H1 (cell line): ENCODE measurements around the gene BLOC1S3. TPM values are rescaled to one million over a fixed set of nuclear protein-coding genes. Genes with fewer than 3 reads are reported as not detected.

ENCODE experiments used
- CTCF ChIA-PET: fragments of 300-600 bp; sonication (Branson Sonifier 250); formaldehyde crosslinking; loops from one replicate; lab custom pipeline; 2021; ENCODE audit not compliant: partially characterized antibody; lab: Charles Lee
- POLR2A ChIA-PET: fragments of 300-600 bp; sonication (Branson Sonifier 250); formaldehyde crosslinking; loops from one replicate; lab custom pipeline; 2021; ENCODE audit warnings: inconsistent platforms; ENCODE audit not compliant: partially characterized antibody; lab: Charles Lee
- DNase-seq, 2 experiments: peaks; one replicate each; pipeline versions ENCODE4 v3.0.0 to v3.0.0-alpha.2; 2010 to 2022; ENCODE audit warnings: low spot score in 2 of 2, low read depth in 1 of 2, mixed read lengths in 1 of 2
- FAIRE-seq: peaks from 2 replicates; lab custom pipeline; 2011; peaks lifted over from hg19 to GRCh38; lab: Jason Lieb, UNC
- H2AFZ ChIP-seq: 2 replicates; pipeline ENCODE4 v1.8.1; 2012; ENCODE audit warnings: low read length, inconsistent platforms
- H2AK5ac ChIP-seq: 2 replicates; pipeline ENCODE4 v1.6.1; 2013; ENCODE audit warnings: low read depth, low read length
- H2BK120ac ChIP-seq: replicated peaks from 2 replicates; pipeline ENCODE3; 2013; ENCODE audit warnings: low read depth, low read length, inconsistent platforms
- H2BK12ac ChIP-seq: 2 replicates; pipeline ENCODE4 v1.6.1; 2013; ENCODE audit warnings: low read depth, low read length
- H2BK15ac ChIP-seq: 2 replicates; pipeline ENCODE4 v1.6.1; 2013; ENCODE audit warnings: low read length
- H2BK20ac ChIP-seq: 2 replicates; pipeline ENCODE4 v1.6.1; 2013; ENCODE audit warnings: low read length
- H2BK5ac ChIP-seq: 2 replicates; pipeline ENCODE4 v1.6.1; 2013; ENCODE audit warnings: low read depth, low read length
- H3K14ac ChIP-seq: 2 replicates; pipeline ENCODE4 v1.6.1; 2013; ENCODE audit warnings: inconsistent platforms; ENCODE audit not compliant: insufficient read length
- H3K18ac ChIP-seq: 2 replicates; pipeline ENCODE4 v1.6.1; 2013; ENCODE audit warnings: low read length; ENCODE audit errors: extremely low read depth
- H3K23ac ChIP-seq: 2 replicates; pipeline ENCODE4 v1.6.1; 2013; ENCODE audit warnings: inconsistent platforms; ENCODE audit not compliant: insufficient read length
- H3K23me2 ChIP-seq: 2 replicates; pipeline ENCODE4 v1.6.1; 2013; ENCODE audit warnings: low read depth, low read length
- H3K27ac ChIP-seq: 2 replicates; pipeline ENCODE4 v1.6.1; 2011; ENCODE audit warnings: low read depth, low read length, inconsistent platforms
- H3K27me3 ChIP-seq, 4 experiments: replicated peaks in 1 of 4; 1 replicate in 1 of 4; 2 replicates in 3 of 4; pipeline versions ENCODE4 v1.6.1 to v1.8.1; 2011 to 2013; ENCODE audit warnings: low read length in 3 of 4, mild to moderate bottlenecking in 3 of 4, inconsistent platforms in 2 of 4, mixed read lengths in 2 of 4, moderate library complexity in 1 of 4; ENCODE audit not compliant: control insufficient read depth in 3 of 4, insufficient read depth in 3 of 4; ENCODE audit errors: extremely low read depth in 1 of 4
- H3K36me3 ChIP-seq, 4 experiments: 2 replicates each; pipeline versions ENCODE4 v1.6.1 to v1.8.1; 2011 to 2013; ENCODE audit warnings: mild to moderate bottlenecking in 4 of 4, low read length in 3 of 4, moderate library complexity in 2 of 4, control low read depth in 1 of 4, inconsistent platforms in 1 of 4; ENCODE audit not compliant: insufficient read depth in 4 of 4, control insufficient read depth in 2 of 4
- H3K4ac ChIP-seq: replicated peaks from 2 replicates; pipeline ENCODE3; 2013; ENCODE audit warnings: low read length, low read depth, mixed read lengths, inconsistent platforms; ENCODE audit not compliant: insufficient read length
- H3K4me1 ChIP-seq, 4 experiments: replicated peaks in 1 of 4; 1 replicate in 1 of 4; 2 replicates in 3 of 4; pipeline versions ENCODE4 v1.6.1 to v1.8.1; 2011 to 2013; ENCODE audit warnings: low read length in 3 of 4, inconsistent platforms in 2 of 4, mixed read lengths in 1 of 4; ENCODE audit not compliant: insufficient read depth in 4 of 4, control insufficient read depth in 3 of 4
- H3K4me2 ChIP-seq, 2 experiments: 2 replicates each; pipeline versions ENCODE4 v1.6.1 to v1.8.1; 2011 to 2013; ENCODE audit warnings: low read depth in 2 of 2, low read length in 2 of 2, control low read depth in 1 of 2, inconsistent platforms in 1 of 2, mild to moderate bottlenecking in 1 of 2; ENCODE audit not compliant: insufficient read depth in 1 of 2
- H3K4me3 ChIP-seq, 4 experiments: fragments of 200-600, 300-600 bp in 1 of 4; sonication (generic), shearing (Covaris generic), sonication (Bioruptor Twin) in 1 of 4; 2 replicates each; pipeline versions ENCODE4 v1.5.1 to v1.8.1; 2011 to 2016; ENCODE audit warnings: low read length in 4 of 4, low read depth in 3 of 4, control low read depth in 2 of 4, inconsistent platforms in 2 of 4, mild to moderate bottlenecking in 2 of 4, mixed read lengths in 1 of 4, moderate library complexity in 1 of 4; ENCODE audit not compliant: insufficient read depth in 2 of 4; ENCODE audit errors: extremely low read depth in 1 of 4
- H3K56ac ChIP-seq: replicated peaks from 2 replicates; pipeline ENCODE3; 2013; ENCODE audit warnings: low read depth, mild to moderate bottlenecking, mixed read lengths, low read length, inconsistent platforms; ENCODE audit not compliant: insufficient read length
- H3K79me1 ChIP-seq: 2 replicates; pipeline ENCODE4 v1.6.1; 2013; ENCODE audit warnings: low read depth, low read length, control low read depth
- H3K79me2 ChIP-seq, 2 experiments: 2 replicates each; pipeline versions ENCODE4 v1.6.1 to v1.8.1; 2012 to 2013; ENCODE audit warnings: low read length in 2 of 2, mild to moderate bottlenecking in 2 of 2, inconsistent platforms in 1 of 2; ENCODE audit not compliant: insufficient read depth in 2 of 2, control insufficient read depth in 1 of 2
- H3K9ac ChIP-seq, 4 experiments: replicated peaks in 1 of 4; 1 replicate in 1 of 4; 2 replicates in 3 of 4; pipeline versions ENCODE4 v1.6.1 to v1.8.1; 2011 to 2013; ENCODE audit warnings: low read depth in 3 of 4, low read length in 3 of 4, control low read depth in 2 of 4, mild to moderate bottlenecking in 2 of 4, moderate library complexity in 2 of 4, inconsistent platforms in 1 of 4; ENCODE audit errors: extremely low read depth in 1 of 4
- H3K9me3 ChIP-seq, 2 experiments: 2 replicates each; pipeline versions ENCODE4 v1.6.1 to v1.8.1; 2012 to 2013; ENCODE audit warnings: mild to moderate bottlenecking in 2 of 2, moderate library complexity in 2 of 2, control low read depth in 1 of 2, inconsistent platforms in 1 of 2, low read depth in 1 of 2, low read length in 1 of 2, mixed read lengths in 1 of 2; ENCODE audit not compliant: insufficient read depth in 2 of 2
- H4K20me1 ChIP-seq, 2 experiments: replicated peaks in 1 of 2; 2 replicates each; pipeline versions ENCODE3 to v1.8.1; 2011 to 2013; ENCODE audit warnings: inconsistent platforms in 2 of 2, low read length in 2 of 2, mild to moderate bottlenecking in 1 of 2; ENCODE audit not compliant: insufficient read depth in 2 of 2, control insufficient read depth in 1 of 2
- H4K5ac ChIP-seq: 2 replicates; pipeline ENCODE4 v1.6.1; 2013; ENCODE audit warnings: low read length, low read depth, mixed read lengths, inconsistent platforms; ENCODE audit not compliant: insufficient read length
- H4K8ac ChIP-seq: 2 replicates; pipeline ENCODE4 v1.8.0; 2013; ENCODE audit warnings: mild to moderate bottlenecking, moderate library complexity, low read length, inconsistent platforms; ENCODE audit not compliant: insufficient read depth; ENCODE audit errors: extremely low read depth
- H4K91ac ChIP-seq: replicated peaks from 2 replicates; pipeline ENCODE3; 2013; ENCODE audit warnings: low read length, mixed read lengths, inconsistent platforms; ENCODE audit not compliant: insufficient read length
- CEBPB ChIP-seq: IDR thresholded peaks from 2 replicates; pipeline ENCODE4 v1.6.1; 2012; ENCODE audit warnings: low read depth, low read length
- GABPA ChIP-seq: IDR thresholded peaks from 2 replicates; pipeline ENCODE4 v1.6.1; 2011; ENCODE audit warnings: mild to moderate bottlenecking, low read length, moderate library complexity, borderline replicate concordance; ENCODE audit not compliant: insufficient read depth
- MAFK ChIP-seq: IDR thresholded peaks from 2 replicates; pipeline ENCODE4 v1.6.1; 2012; ENCODE audit warnings: low read depth, mild to moderate bottlenecking, improper control_type of control experiment, low read length
- PHF8 ChIP-seq: fragments of 200-600 bp; sonication (generic); conservative IDR thresholded peaks from 2 replicates; pipeline ENCODE4 v1.7.1; 2012; ENCODE audit warnings: low read depth, mild to moderate bottlenecking, inconsistent platforms, low read length, moderate library complexity
- RAD21 ChIP-seq, 2 experiments: IDR thresholded peaks in 1 of 2; conservative IDR thresholded peaks in 1 of 2; 2 replicates each; pipeline ENCODE4 v1.6.1; 2011; ENCODE audit warnings: low read depth in 2 of 2, low read length in 2 of 2, improper control_type of control experiment in 1 of 2, inconsistent platforms in 1 of 2, mild to moderate bottlenecking in 1 of 2, moderate library complexity in 1 of 2
- SP1 ChIP-seq: IDR thresholded peaks from 2 replicates; pipeline ENCODE4 v1.6.1; 2011; ENCODE audit warnings: low read depth, low read length
- SP4 ChIP-seq: IDR thresholded peaks from 2 replicates; pipeline ENCODE4 v1.6.1; 2012; ENCODE audit warnings: low read length, inconsistent platforms
- SRF ChIP-seq: IDR thresholded peaks from 2 replicates; pipeline ENCODE4 v1.6.1; 2011; ENCODE audit warnings: mild to moderate bottlenecking, low read depth, low read length, moderate library complexity
- SUZ12 ChIP-seq: fragments of 200-600 bp; sonication (generic); IDR thresholded peaks from 2 replicates; pipeline ENCODE4 v1.6.1; 2012; ENCODE audit warnings: mild to moderate bottlenecking, inconsistent platforms, low read length, moderate library complexity, mixed read lengths
- WGBS, 2 experiments: shearing (Covaris generic) in 1 of 2; methylation state at CpG; one replicate each; pipeline versions ENCODE4 v1.1.6 to v1.1.7; 2013 to 2015; ENCODE audit warnings: low lambda C conversion rate in 2 of 2, mixed read lengths in 2 of 2, inconsistent platforms in 1 of 2, low coverage in 1 of 2, missing lambda C conversion rate in 1 of 2; ENCODE audit not compliant: insufficient replicate concordance in 2 of 2, insufficient coverage in 1 of 2, insufficient read length in 1 of 2; ENCODE audit errors: extremely low coverage in 1 of 2, missing lambda C conversion rate in 1 of 2; 5-methylcytosine and 5-hydroxymethylcytosine counted together
- polyA plus RNA-seq, 7 experiments: library from polyadenylated mRNA; depleted of rRNA in 3 of 7; stranded (reverse) in 5 of 7; unstranded in 2 of 7; fragments of >200 nt in 5 of 7; fragments of 200-250 nt in 2 of 7; gene quantifications; 1 replicate in 5 of 7; 2 replicates in 1 of 7; 4 replicates in 1 of 7; pipeline versions ENCODE4 v1.2.1 to v1.2.3, GENCODE V29; 2011 to 2013; ENCODE audit warnings: missing spikeins in 2 of 7, mixed read lengths in 2 of 7
- total RNA-seq: library from RNA; stranded (reverse); fragmentation: NEBNext Ultra II Directional; extraction: Animal tissue kit (Norgen Biotek cat#: 25700); gene quantifications from 2 replicates; pipeline ENCODE4 v1.2.1, GENCODE V29; 2021
- TF ChIP-seq, protein P1 (sequence below): IDR thresholded peaks from 2 replicates; pipeline ENCODE4 v1.6.1; 2012; ENCODE audit warnings: inconsistent platforms
- TF ChIP-seq, protein P2 (sequence below), 3 experiments: IDR thresholded peaks; 1 replicate in 2 of 3; 2 replicates in 1 of 3; pipeline versions ENCODE4 v1.5.1 to v1.6.1; 2011; ENCODE audit warnings: low read length in 3 of 3, mild to moderate bottlenecking in 3 of 3, inconsistent platforms in 2 of 3, low read depth in 1 of 3, moderate library complexity in 1 of 3; ENCODE audit not compliant: insufficient read depth in 1 of 3; ENCODE audit errors: control extremely low read depth in 1 of 3

The BLOC1S3 gene
- total and polyA plus RNA-seq, 2 of the 8 experiments (the other 6 are each of a cell fraction or from before 2014, with no cell fraction given), result 6.0 to 6.1 TPM

- Histone ChIP-seq H2BK12ac (no peak overlapping the region), H3K27me3 (no peaks in the 10 kb centered on the region), H3K23me2 (no peaks in the 10 kb centered on the region), H3K4me2 (no peak overlapping the region), H3K18ac (no peak overlapping the region), H3K27ac (no peak overlapping the region), H3K9ac (no peak overlapping the region), H2AFZ (no peak overlapping the region), H3K79me1 (peaks cover 12% of the 10 kb centered on the region), H3K23ac (no peak overlapping the region), H4K91ac (no peak overlapping the region), H2BK15ac (no peak overlapping the region), H2BK20ac (no peak overlapping the region), H2BK5ac (no peak overlapping the region; the same call in 1 of the 2 replicates), H3K4ac (no peak overlapping the region), H2BK120ac (no peak overlapping the region), H4K8ac (no peak overlapping the region), H3K56ac (no peak overlapping the region), H3K36me3 (peaks cover 2 to 17% (median 7%) of the 10 kb centered on the region in 4 experiments; a peak in 5 of 8 replicates), H4K5ac (no peak overlapping the region), H3K14ac (no peak overlapping the region), H3K4me1 (peaks cover 0 to 18% (median 8%) of the 10 kb centered on the region in 4 experiments; a peak in 5 of 7 replicates), H3K9me3 (no peaks in the 10 kb centered on the region), H2AK5ac (no peak overlapping the region), H3K79me2 (peaks cover 0 to 11% of the 10 kb centered on the region in 2 experiments; a peak in 1 of 4 replicates), H3K4me3 (no peak overlapping the region), H4K20me1 (peaks cover 3 to 11% of the 10 kb centered on the region in 2 experiments)
- ChIA-PET CTCF (interaction anchor here (0.5 to 2.8 kb wide), 8 partner anchors 9 to 51 kb away, joined by 3 to 5 read pairs (median 3); no protein-coding TSS in a partner anchor), POLR2A (interaction anchor here (1.9 kb wide), 1 partner anchor 9 kb away, joined by 4 read pairs; no protein-coding TSS in a partner anchor)
- FAIRE-seq (no peak), DNase-seq (no peak)
- 98% methylated on average over 8 of the region's 11 CpGs; no CpG with 5 or more reads in 1 of the 2 experiments for WGBS, 2 experiments
- TF ChIP-seq, protein P1, sequence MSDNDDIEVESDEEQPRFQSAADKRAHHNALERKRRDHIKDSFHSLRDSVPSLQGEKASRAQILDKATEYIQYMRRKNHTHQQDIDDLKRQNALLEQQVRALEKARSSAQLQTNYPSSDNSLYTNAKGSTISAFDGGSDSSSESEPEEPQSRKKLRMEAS, result no peak
- no peak for TF ChIP-seq SP4
- TF ChIP-seq SP1, result no peak
- TF ChIP-seq, protein P2, sequence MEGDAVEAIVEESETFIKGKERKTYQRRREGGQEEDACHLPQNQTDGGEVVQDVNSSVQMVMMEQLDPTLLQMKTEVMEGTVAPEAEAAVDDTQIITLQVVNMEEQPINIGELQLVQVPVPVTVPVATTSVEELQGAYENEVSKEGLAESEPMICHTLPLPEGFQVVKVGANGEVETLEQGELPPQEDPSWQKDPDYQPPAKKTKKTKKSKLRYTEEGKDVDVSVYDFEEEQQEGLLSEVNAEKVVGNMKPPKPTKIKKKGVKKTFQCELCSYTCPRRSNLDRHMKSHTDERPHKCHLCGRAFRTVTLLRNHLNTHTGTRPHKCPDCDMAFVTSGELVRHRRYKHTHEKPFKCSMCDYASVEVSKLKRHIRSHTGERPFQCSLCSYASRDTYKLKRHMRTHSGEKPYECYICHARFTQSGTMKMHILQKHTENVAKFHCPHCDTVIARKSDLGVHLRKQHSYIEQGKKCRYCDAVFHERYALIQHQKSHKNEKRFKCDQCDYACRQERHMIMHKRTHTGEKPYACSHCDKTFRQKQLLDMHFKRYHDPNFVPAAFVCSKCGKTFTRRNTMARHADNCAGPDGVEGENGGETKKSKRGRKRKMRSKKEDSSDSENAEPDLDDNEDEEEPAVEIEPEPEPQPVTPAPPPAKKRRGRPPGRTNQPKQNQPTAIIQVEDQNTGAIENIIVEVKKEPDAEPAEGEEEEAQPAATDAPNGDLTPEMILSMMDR (IDR thresholded peaks at IDR 0.05; ENCODE audit: control extremely low read depth in 1 of 3, insufficient read depth in 1 of 3, low read depth in 1 of 3, low read length in 3 of 3), result no peak
- no peak for TF ChIP-seq GABPA
- no peak for TF ChIP-seq RAD21 (IDR thresholded peaks at IDR 0.05 in 1 of 2, conservative IDR thresholded peaks at IDR 0.05 in 1 of 2; ENCODE audit: low read depth in 2 of 2, low read length in 2 of 2)
- TF ChIP-seq CEBPB, result no peak
- TF ChIP-seq SUZ12, result no peak
- TF ChIP-seq PHF8, result no peak
- no peak for TF ChIP-seq SRF
- TF ChIP-seq MAFK, result no peak
Measured at GRCh38 chr19:45140533-45140932, 38.1 kb upstream of the BLOC1S3 start.
